ENCODE results near the gene EFCAB8. TPM values are rescaled to one million over a fixed set of nuclear protein-coding genes. Genes with fewer than 3 reads are reported as not detected.

Gene EFCAB8
- total RNA-seq, 1 experiment from 2014 or later, result 0.09 TPM

DNA sequence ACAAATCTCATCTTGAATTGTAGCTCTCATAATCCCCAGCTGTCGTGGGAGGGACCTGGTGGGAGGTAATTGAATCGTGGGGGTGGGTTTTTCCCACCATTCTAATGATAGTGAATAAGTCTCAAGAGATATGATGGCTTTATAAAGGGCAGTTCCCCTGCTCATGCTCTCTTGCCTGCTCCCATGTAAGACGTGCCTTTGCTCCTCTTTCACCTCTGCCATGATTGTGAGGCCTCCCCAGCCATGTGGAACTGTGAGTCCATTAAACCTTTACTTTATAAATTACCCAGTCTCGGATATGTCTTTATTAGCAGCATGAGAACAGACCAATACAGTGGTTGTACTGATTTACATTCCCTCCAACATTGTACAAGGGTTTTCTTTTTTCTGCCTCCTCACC lies 75.9 kb downstream of the EFCAB8 start:
- H3K4me1 ChIP-seq (ENCODE audit: insufficient read depth, low read length), result no peaks in the 10 kb centered on the region
- TF ChIP-seq CTCF (conservative IDR thresholded peaks at IDR 0.05), result no peak

More for the DNA sequence above, 75.9 kb downstream of the EFCAB8 start:
- Histone ChIP-seq H2BK120ac (ENCODE audit: low read depth, low read length, poor library complexity, severe bottlenecking) (no peak overlapping the region), H3K27me3 (ENCODE audit: insufficient read depth, low read length) (no peaks in the 10 kb centered on the region), H4K20me1 (ENCODE audit: control insufficient read depth, insufficient read depth, insufficient read length) (no peaks in the 10 kb centered on the region), H3K9me3 (ENCODE audit: control insufficient read depth, low read depth, low read length) (no peaks in the 10 kb centered on the region), H3K79me2 (ENCODE audit: insufficient read depth, low read length) (no peaks in the 10 kb centered on the region), H2BK5ac (ENCODE audit: insufficient read length, low read length) (no peak overlapping the region), H3K23ac (ENCODE audit: insufficient read length, low read depth, low read length) (no peak overlapping the region), H2BK15ac (ENCODE audit: low read depth, low read length) (no peak overlapping the region), H2BK12ac (ENCODE audit: insufficient read length, low read depth, low read length) (no peak overlapping the region), H4K8ac (replicated peaks; ENCODE audit: insufficient read length, low read depth, low read length) (no peak overlapping the region), H3K4me2 (ENCODE audit: insufficient read depth, insufficient read length, low read length) (no peak overlapping the region), H2BK20ac (ENCODE audit: low read depth, low read length, poor library complexity, severe bottlenecking) (no peak overlapping the region), H3K14ac (ENCODE audit: insufficient read depth, low read length) (no peak overlapping the region), H3K9ac (ENCODE audit: extremely low read depth, insufficient read length, low read length) (no peak overlapping the region), H2AFZ (ENCODE audit: low read length) (no peak overlapping the region), H2AK5ac (ENCODE audit: insufficient read length, low read length) (no peak overlapping the region), H3K4ac (ENCODE audit: low read depth, low read length) (no peak overlapping the region), H3K79me1 (ENCODE audit: insufficient read depth, low read depth, low read length, poor library complexity, severe bottlenecking) (no peaks in the 10 kb centered on the region), H3K56ac (ENCODE audit: insufficient read length, low read depth, low read length) (no peak overlapping the region), H3T11ph (ENCODE audit: low read length) (no peak overlapping the region), H3K23me2 (ENCODE audit: insufficient read length, low read depth, low read length, poor library complexity, severe bottlenecking) (no peaks in the 10 kb centered on the region), H3K18ac (ENCODE audit: insufficient read length, low read depth, low read length) (no peak overlapping the region), H4K5ac (ENCODE audit: insufficient read length, low read depth, low read length) (no peak overlapping the region), H4K91ac (ENCODE audit: insufficient read length, low read depth, low read length) (no peak overlapping the region), H3K27ac (ENCODE audit: insufficient read length, low read depth, low read length) (no peak overlapping the region)
- peaks cover 1 to 2% of the 10 kb centered on the region in 2 experiments; a peak in 2 of 4 replicates for H3K4me1 Mint-ChIP-seq
- H3K36me3 Mint-ChIP-seq (ENCODE audit: insufficient read depth in 1 of 3, low read depth in 3 of 3), result no peaks in the 10 kb centered on the region
- DNase-seq, result no peak
- H3K27me3 Mint-ChIP-seq (ENCODE audit: low read depth), result peaks cover 18% of the 10 kb centered on the region
- no peak overlapping the region for H3K4me3 Mint-ChIP-seq
- no CpG with 5 or more reads among the region's 4 CpGs for WGBS (ENCODE audit: extremely low coverage, insufficient read length, low lambda C conversion rate)
- H3K27ac Mint-ChIP-seq, result no peak overlapping the region
- H3K9me3 Mint-ChIP-seq, result no peaks in the 10 kb centered on the region

Data from H9 (cell line).